ENCODE measurements around the gene SDHC. TPM values are rescaled to one million over a fixed set of nuclear protein-coding genes. Genes with fewer than 3 reads are reported as not detected.

SDHC gene
- total and polyA plus RNA-seq, 2 of the 13 experiments (the other 11 are each of a cell fraction or from before 2014, with no cell fraction given): 27.1 to 229 TPM

DNA sequence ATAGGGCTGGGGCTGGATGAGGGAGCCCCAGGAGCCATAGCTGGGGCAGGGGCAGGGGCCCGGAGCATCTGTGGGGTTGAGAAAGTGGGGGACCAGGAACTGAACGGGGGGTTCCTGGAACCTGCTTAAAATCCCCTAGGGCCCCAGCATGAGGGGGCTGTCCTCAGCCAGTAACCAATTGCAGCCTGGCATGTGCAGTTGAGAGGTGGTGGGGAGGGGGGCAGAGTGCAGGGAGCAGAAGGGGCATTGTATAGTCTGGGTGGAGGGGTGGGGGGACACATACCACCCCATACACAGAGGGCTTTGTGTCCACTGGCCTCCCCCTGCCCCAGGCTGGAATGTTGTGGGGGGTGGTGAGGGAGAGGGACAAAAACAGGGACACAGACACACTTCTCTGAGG is 4.3 kb upstream of the SDHC start, which contains the start of gene MPZ:
MPZ (minus strand) TSS at position 101 of the 400 bp plus-strand sequence; CDS start at position 38, 63 bp downstream.
- H3K36me3 ChIP-seq (replicated peaks in 1 of 2; ENCODE audit: control insufficient read depth in 1 of 2, insufficient read depth in 2 of 2, low read length in 2 of 2): no peaks in the 10 kb centered on the region
- TF ChIP-seq TEAD3 (CRISPR knock-in tag; optimal IDR thresholded peaks at IDR 0.05; ENCODE audit: borderline replicate concordance) (peak; percentile 48), REPIN1 (CRISPR knock-in tag; IDR thresholded peaks at IDR 0.05; ENCODE audit: borderline replicate concordance, low read depth) (no peak), ZNF281 (CRISPR knock-in tag; IDR thresholded peaks at IDR 0.05; ENCODE audit: borderline replicate concordance) (peak; percentile 34; the same call in 1 of the 2 replicates), ZNF775 (CRISPR knock-in tag; IDR thresholded peaks at IDR 0.05; ENCODE audit: borderline replicate concordance) (no peak), SOX13 (IDR thresholded peaks at IDR 0.05) (no peak), SOX13 (CRISPR knock-in tag; conservative IDR thresholded peaks at IDR 0.05 in 1 of 2, IDR thresholded peaks at IDR 0.05 in 1 of 2) (peak in 1 of 2 experiments; percentile 35; a peak in 1 of 4 replicates)
- TF ChIP-seq, protein P1, sequence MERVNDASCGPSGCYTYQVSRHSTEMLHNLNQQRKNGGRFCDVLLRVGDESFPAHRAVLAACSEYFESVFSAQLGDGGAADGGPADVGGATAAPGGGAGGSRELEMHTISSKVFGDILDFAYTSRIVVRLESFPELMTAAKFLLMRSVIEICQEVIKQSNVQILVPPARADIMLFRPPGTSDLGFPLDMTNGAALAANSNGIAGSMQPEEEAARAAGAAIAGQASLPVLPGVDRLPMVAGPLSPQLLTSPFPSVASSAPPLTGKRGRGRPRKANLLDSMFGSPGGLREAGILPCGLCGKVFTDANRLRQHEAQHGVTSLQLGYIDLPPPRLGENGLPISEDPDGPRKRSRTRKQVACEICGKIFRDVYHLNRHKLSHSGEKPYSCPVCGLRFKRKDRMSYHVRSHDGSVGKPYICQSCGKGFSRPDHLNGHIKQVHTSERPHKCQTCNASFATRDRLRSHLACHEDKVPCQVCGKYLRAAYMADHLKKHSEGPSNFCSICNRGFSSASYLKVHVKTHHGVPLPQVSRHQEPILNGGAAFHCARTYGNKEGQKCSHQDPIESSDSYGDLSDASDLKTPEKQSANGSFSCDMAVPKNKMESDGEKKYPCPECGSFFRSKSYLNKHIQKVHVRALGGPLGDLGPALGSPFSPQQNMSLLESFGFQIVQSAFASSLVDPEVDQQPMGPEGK (CRISPR knock-in tag; IDR thresholded peaks at IDR 0.05): peak; percentile 85
- TF ChIP-seq, protein P2, sequence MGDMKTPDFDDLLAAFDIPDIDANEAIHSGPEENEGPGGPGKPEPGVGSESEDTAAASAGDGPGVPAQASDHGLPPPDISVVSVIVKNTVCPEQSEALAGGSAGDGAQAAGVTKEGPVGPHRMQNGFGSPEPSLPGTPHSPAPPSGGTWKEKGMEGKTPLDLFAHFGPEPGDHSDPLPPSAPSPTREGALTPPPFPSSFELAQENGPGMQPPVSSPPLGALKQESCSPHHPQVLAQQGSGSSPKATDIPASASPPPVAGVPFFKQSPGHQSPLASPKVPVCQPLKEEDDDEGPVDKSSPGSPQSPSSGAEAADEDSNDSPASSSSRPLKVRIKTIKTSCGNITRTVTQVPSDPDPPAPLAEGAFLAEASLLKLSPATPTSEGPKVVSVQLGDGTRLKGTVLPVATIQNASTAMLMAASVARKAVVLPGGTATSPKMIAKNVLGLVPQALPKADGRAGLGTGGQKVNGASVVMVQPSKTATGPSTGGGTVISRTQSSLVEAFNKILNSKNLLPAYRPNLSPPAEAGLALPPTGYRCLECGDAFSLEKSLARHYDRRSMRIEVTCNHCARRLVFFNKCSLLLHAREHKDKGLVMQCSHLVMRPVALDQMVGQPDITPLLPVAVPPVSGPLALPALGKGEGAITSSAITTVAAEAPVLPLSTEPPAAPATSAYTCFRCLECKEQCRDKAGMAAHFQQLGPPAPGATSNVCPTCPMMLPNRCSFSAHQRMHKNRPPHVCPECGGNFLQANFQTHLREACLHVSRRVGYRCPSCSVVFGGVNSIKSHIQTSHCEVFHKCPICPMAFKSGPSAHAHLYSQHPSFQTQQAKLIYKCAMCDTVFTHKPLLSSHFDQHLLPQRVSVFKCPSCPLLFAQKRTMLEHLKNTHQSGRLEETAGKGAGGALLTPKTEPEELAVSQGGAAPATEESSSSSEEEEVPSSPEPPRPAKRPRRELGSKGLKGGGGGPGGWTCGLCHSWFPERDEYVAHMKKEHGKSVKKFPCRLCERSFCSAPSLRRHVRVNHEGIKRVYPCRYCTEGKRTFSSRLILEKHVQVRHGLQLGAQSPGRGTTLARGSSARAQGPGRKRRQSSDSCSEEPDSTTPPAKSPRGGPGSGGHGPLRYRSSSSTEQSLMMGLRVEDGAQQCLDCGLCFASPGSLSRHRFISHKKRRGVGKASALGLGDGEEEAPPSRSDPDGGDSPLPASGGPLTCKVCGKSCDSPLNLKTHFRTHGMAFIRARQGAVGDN (CRISPR knock-in tag; IDR thresholded peaks at IDR 0.05): peak; percentile 12; the same call in 1 of the 2 replicates
- TF ChIP-seq, protein P3, sequence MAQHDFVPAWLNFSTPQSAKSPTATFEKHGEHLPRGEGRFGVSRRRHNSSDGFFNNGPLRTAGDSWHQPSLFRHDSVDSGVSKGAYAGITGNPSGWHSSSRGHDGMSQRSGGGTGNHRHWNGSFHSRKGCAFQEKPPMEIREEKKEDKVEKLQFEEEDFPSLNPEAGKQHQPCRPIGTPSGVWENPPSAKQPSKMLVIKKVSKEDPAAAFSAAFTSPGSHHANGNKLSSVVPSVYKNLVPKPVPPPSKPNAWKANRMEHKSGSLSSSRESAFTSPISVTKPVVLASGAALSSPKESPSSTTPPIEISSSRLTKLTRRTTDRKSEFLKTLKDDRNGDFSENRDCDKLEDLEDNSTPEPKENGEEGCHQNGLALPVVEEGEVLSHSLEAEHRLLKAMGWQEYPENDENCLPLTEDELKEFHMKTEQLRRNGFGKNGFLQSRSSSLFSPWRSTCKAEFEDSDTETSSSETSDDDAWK (CRISPR knock-in tag; IDR thresholded peaks at IDR 0.05): no peak
- H3K27ac ChIP-seq (ENCODE audit: extremely low read length, insufficient read depth, low read length): no peak within 1 kb of the TSS
- peaks cover 85% of the 10 kb centered on the region for H3K4me1 ChIP-seq (ENCODE audit: insufficient read depth, low read length)
- in situ Hi-C loops (cut with HindIII; ENCODE audit: extremely low pct_ligation_motif_present, low pct_unique_long_range_greater_than_20kb): no loop called here
- ChIA-PET POLR2A (interaction anchor here (1.5 kb wide), 1 partner anchor 86 kb away, joined by 4 read pairs; the partner anchor contains the start of gene APOA2), CTCF (ENCODE audit: low intra/inter-chr PET ratio, low total read pairs) (no interaction called here)
- DNase-seq (ENCODE audit: low spot score) (peak; percentile 46), ATAC-seq (no peak), FAIRE-seq (no peak)
- H4K20me1 ChIP-seq (ENCODE audit: insufficient read depth, low read length): peaks cover under 1% of the 10 kb centered on the region; the same call in 1 of the 2 replicates
- 8% methylated on average over 2 of the region's 2 CpGs for WGBS (ENCODE audit: low lambda C conversion rate)
- no peaks in the 10 kb centered on the region; a peak in 1 of 5 replicates for H3K27me3 ChIP-seq (ENCODE audit: control insufficient read depth in 1 of 2, insufficient read depth in 2 of 2, low read length in 2 of 2)
- peak within 1 kb of the TSS; percentile 59 for H3K4me2 ChIP-seq (ENCODE audit: low read depth, low read length)
- peak within 1 kb of the TSS; percentile 11 for H2AFZ ChIP-seq (ENCODE audit: low read length)
- H3K79me2 ChIP-seq (ENCODE audit: insufficient read depth, low read length): peaks cover 5% of the 10 kb centered on the region
- no peaks in the 10 kb centered on the region for H3K9me3 ChIP-seq (ENCODE audit: low read length)
- BruUV-seq (replicated peaks): no TSS peak
- peak within 1 kb of the TSS; percentile 49; the same call in 1 of the 2 replicates for H3K9ac ChIP-seq (ENCODE audit: insufficient read depth, low read depth, low read length)
- intact Hi-C loops (cut with micrococcal nuclease; ENCODE audit: unreplicated experiment): loop anchor here (5.0 kb wide), 1 partner anchor 83 kb away; the partner anchor contains the start of gene TOMM40L
- H3K4me3 ChIP-seq (replicated peaks in 1 of 3; ENCODE audit: insufficient read depth in 1 of 3, low read depth in 2 of 3, low read length in 3 of 3): peak within 1 kb of the TSS; percentile 7 to 55 (median 39); a peak in 5 of 6 replicates
